ENCODE measurements around the gene HES6. TPM values are rescaled to one million over a fixed set of nuclear protein-coding genes. Genes with fewer than 3 reads are reported as not detected.
A peak's percentile ranks its signal among the peaks of the same experiment; 100 is the strongest.

HES6 gene
- total RNA-seq, 1 donor, result 2.2 TPM

DNA sequence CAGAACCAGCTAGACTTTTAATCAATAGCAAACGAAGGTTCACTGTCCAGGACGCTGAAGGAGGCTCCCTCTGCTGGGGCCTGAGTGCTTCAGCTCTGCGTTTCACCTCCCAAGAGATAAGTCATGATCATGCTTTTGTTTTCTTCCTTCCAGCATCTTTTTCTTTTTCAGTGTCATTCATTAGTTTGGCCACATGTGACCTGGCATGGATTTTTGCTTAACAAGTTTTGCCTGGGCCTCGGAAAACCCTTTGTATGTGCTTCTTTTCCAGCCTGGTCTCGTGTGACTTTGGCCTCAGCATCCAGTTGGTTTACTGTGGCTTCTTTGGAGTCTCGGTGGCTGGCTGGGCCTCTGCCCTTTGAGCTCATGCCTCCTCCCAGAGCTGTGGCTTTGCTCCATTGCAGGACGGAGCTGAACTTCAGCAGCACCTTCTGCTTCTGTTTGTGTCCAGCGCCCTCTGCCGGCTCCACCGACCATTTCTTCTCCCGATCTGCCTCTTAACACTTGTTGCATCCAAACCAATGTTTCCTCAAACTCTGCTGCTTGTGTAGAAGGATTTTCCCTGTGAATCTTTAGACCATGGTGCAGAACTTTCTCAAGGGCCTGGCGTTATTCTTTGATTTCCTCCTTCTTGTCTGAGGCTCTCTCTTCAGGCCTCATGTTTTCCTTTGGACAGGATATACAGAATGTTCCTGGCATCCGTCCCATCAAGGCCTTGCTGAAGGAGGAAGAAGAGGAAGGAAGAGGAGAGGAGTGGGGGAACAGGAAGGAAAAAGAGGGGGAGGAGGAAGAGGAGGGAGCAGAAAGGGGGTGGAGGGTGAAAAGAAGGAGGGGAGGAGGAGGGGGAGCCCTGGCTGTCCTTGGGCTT lies 23.6 kb upstream of the HES6 start:
- TF ChIP-seq, protein P1, sequence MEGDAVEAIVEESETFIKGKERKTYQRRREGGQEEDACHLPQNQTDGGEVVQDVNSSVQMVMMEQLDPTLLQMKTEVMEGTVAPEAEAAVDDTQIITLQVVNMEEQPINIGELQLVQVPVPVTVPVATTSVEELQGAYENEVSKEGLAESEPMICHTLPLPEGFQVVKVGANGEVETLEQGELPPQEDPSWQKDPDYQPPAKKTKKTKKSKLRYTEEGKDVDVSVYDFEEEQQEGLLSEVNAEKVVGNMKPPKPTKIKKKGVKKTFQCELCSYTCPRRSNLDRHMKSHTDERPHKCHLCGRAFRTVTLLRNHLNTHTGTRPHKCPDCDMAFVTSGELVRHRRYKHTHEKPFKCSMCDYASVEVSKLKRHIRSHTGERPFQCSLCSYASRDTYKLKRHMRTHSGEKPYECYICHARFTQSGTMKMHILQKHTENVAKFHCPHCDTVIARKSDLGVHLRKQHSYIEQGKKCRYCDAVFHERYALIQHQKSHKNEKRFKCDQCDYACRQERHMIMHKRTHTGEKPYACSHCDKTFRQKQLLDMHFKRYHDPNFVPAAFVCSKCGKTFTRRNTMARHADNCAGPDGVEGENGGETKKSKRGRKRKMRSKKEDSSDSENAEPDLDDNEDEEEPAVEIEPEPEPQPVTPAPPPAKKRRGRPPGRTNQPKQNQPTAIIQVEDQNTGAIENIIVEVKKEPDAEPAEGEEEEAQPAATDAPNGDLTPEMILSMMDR (IDR thresholded peaks at IDR 0.05; ENCODE audit: insufficient read depth, low read depth, low read length), result peak; percentile 73

DNA sequence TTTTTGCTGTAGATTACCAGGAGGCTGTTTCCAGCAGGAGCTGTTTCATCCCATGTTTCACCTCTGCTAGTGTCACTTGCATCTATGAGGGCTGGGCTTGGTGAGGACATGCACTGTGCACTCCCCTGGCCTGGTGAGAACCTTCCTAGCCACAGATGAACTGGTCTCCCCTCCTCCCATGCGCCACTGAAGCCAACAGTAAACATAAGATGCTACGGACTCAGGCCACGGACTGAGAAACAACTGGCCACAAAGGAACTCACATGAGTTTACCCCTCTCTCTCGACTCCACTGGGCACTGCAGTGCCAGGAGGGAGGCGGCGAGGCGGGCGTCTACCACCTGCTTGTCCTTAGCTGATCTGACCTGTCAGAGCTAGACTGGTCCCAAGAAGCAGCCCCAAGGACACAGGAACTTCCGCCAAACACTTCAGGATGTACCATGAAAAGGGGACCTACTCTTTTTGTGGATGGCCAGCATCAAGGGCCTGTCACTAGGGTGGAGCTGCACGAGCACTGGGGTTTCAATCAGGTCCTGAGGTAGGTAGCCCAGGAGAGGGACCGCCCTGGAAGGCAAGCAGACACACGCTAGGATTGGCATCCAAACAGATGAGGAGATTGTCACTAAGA lies 22.8 kb upstream of the HES6 start:
- TF ChIP-seq, protein P1 (IDR thresholded peaks at IDR 0.05; ENCODE audit: insufficient read depth, low read depth, low read length), result no peak
- H3K4me3 ChIP-seq (ENCODE audit: low read depth, low read length), result no peak overlapping the region

More for the DNA sequence above, 23.6 kb upstream of the HES6 start:
- H3K4me3 ChIP-seq (ENCODE audit: low read depth, low read length), result no peak overlapping the region
- DNase-seq (ENCODE audit: low read depth), result peak; percentile 95

DNA sequence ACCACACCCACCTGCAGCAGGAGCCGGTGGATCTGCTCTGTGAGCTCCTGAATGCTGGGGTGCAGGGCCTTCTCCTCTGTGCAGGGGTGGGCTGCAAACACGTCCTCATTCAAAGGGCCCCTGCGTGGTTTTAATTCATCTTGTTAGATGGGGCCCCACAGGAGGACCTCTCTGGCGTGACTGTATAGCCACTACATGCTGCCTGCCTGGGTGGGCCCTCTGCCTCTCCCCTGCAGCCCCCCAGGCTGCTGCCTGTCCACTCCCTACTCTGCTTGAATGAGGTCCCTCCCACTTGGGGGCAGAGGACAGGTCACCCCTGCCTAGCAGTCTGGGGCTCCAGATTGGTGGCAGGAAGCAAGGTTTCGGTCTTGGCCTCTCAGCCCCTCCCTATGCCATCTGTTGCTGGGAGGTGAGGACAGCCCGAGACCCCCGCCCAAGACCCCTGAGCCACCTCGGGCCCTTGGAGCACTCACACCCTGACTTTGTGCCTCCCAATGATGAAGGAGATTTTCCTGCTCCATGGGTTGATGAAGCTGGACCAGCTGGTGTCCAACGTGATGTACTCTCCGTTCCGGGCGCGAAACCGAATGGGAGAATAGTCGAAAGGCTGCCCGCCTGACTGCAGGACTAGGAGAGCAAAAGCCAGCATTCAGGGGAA lies 22.0 kb upstream of the HES6 start:
- no peak overlapping the region for H3K4me3 ChIP-seq (ENCODE audit: low read depth, low read length)
- TF ChIP-seq, protein P1 (IDR thresholded peaks at IDR 0.05; ENCODE audit: insufficient read depth, low read depth, low read length), result no peak
- no peak for DNase-seq (ENCODE audit: low read depth)

More for the DNA sequence above, 22.8 kb upstream of the HES6 start:
- DNase-seq (ENCODE audit: low read depth), result no peak

DNA sequence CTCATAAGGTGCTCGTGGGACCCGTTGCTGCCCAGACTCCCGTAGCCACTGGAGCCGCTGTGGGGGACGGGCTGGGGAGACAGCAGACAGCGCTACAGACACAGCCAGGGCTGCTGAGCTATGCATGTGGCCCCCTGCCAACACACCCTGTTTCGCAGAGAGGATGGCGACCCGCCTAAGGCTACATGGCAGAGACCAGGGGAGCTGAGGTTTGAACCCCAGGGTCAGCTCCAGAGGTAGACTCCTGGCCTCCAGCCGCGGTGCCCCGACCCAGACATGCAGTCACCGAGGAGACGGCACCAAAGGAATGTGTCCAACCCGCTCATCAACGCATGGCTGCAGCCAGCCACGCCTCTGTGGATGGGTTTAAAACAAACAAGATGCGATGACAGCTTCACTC lies 21.0 kb upstream of the HES6 start:
- TF ChIP-seq, protein P1 (IDR thresholded peaks at IDR 0.05; ENCODE audit: insufficient read depth, low read depth, low read length), result no peak
- no peak for DNase-seq (ENCODE audit: low read depth)
- no peak overlapping the region for H3K4me3 ChIP-seq (ENCODE audit: low read depth, low read length)

DNA sequence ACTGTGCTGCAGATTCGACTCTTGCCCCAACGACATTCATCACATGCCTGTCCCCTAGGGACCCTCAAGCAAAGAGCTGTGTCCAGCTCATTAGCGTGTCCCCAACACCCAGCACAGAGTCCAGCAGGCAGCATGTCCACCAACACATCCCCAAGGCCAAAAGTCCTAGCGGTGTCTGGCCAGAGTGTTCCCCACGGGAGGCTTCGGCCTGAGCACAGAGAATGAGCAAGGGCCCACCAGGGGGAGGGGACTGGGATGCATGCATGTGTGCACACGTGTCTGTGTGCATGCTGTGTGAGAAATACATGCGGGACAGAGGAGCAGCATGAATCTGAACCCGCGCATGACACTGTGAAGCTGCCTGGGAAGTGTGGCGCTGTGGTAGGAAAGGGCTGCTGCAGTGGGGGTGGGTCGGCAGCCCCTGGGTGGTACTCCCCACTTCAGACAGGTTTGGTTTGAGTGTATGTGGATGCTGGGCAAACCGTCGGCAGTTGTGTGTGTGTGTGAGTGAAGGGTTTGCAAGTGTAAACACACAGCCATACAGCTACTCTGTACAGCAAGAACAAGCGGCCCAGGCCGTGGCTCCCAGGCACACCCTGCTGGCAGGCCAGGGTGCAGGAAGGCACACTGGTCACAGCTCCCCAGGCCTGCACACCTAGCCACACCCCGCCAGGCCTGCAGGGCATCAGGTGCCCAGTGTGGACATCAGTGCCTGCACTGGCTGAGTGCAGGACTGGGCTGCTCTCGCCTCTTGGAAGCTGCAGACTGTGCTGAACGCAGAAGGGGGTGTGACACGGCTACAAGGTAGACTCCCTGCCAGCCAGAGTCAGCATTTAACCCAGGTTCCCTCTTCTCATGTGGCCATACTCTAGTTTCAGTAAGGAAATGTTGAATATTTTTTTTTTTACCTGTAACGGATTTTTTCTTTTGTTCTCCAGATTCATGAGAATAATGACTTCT lies 19.5 kb upstream of the HES6 start:
- no peak for DNase-seq (ENCODE audit: low read depth)
- H3K4me3 ChIP-seq (ENCODE audit: low read depth, low read length), result no peak overlapping the region
- TF ChIP-seq, protein P1 (IDR thresholded peaks at IDR 0.05; ENCODE audit: insufficient read depth, low read depth, low read length), result peak; percentile 17
